HCT116 (cell line): ENCODE results near the gene CRYBG3. TPM values are rescaled to one million over a fixed set of nuclear protein-coding genes. Genes with fewer than 3 reads are reported as not detected.

Experiments used
- ATAC-seq: fragments of 200-7000 bp; cut with Tn5 transposase; 2 replicates; pipeline ENCODE4 v1.9.1; 2020; ENCODE audit warnings: mild to moderate bottlenecking, moderate library complexity
- BruUV-seq: library from RNA; stranded (reverse); fragments of 400-500 nt; replicated peaks from 2 replicates; lab custom pipeline; 2021; lab: Mats Ljungman, UMichigan
- CTCF ChIA-PET: fragments of 300-600 bp; sonication (Branson Sonifier 250); formaldehyde crosslinking; loops from one replicate; lab custom pipeline; 2021; ENCODE audit warnings: antibody characterized with exemption; lab: Charles Lee
- POLR2A ChIA-PET: fragments of 300-600, 350-600 bp; sonication (Branson Sonifier 250); formaldehyde crosslinking; loops from one replicate; lab custom pipeline; 2021; ENCODE audit warnings: antibody characterized with exemption; lab: Charles Lee
- RAD21 ChIA-PET, 2 experiments: fragments of 300-600 bp; sonication (Branson Sonifier 250); formaldehyde crosslinking; loops; one replicate each; lab custom pipeline; 2023; ENCODE audit warnings: low total read pairs in 2 of 2; ENCODE audit not compliant: uncharacterized antibody in 2 of 2, unreplicated experiment in 2 of 2, low non-redundant PET in 1 of 2; lab: Charles Lee
- DNase-seq: peaks from one replicate; pipeline ENCODE4 v3.0.0-alpha.2; 2010; ENCODE audit warnings: low read depth, low spot score
- H2AFZ ChIP-seq: fragments of 200-600 bp; shearing (Covaris generic), sonication (generic); 2 replicates; pipeline ENCODE4 v1.6.1; 2017; ENCODE audit warnings: low read depth, mixed run types, mixed read lengths, antibody characterized with exemption, low read length; ENCODE audit not compliant: poor library complexity, severe bottlenecking
- H3K27ac ChIP-seq: 2 replicates; pipeline ENCODE4 v1.5.1; 2012; ENCODE audit warnings: low read depth, low read length
- H3K27me3 ChIP-seq: fragments of 200-600 bp; sonication (generic); 2 replicates; pipeline ENCODE4 v1.6.1; 2016; ENCODE audit warnings: mixed run types, low read length, mixed read lengths; ENCODE audit not compliant: insufficient read depth
- H3K36me3 ChIP-seq, 2 experiments: fragments of 200-500 bp in 1 of 2; fragments of 200-600 bp in 1 of 2; sonication (Bioruptor generic) in 1 of 2; sonication (generic) in 1 of 2; 2 replicates each; pipeline versions ENCODE4 v1.5.1 to v1.6.1; 2014 to 2016; ENCODE audit warnings: low read length in 2 of 2, inconsistent platforms in 1 of 2, mixed read lengths in 1 of 2, mixed run types in 1 of 2; ENCODE audit not compliant: insufficient read depth in 2 of 2, control insufficient read depth in 1 of 2
- H3K4me1 ChIP-seq, 2 experiments: fragments of 200-600 bp in 1 of 2; sonication (generic) in 1 of 2; 2 replicates each; pipeline versions ENCODE4 v1.5.1 to v1.6.1; 2012 to 2017; ENCODE audit warnings: low read length in 2 of 2, inconsistent platforms in 1 of 2, mild to moderate bottlenecking in 1 of 2, mixed read lengths in 1 of 2, mixed run types in 1 of 2, moderate library complexity in 1 of 2; ENCODE audit not compliant: insufficient read depth in 2 of 2, control insufficient read depth in 1 of 2
- H3K4me2 ChIP-seq: fragments of 200-600 bp; sonication (generic); 2 replicates; pipeline ENCODE4 v1.6.1; 2017; ENCODE audit warnings: mixed run types, low read length, mixed read lengths
- H3K4me3 ChIP-seq, 2 experiments: fragments of 200-600 bp in 1 of 2; sonication (generic) in 1 of 2; replicated peaks in 1 of 2; 2 replicates each; pipeline ENCODE4 v1.5.1; 2011 to 2016; ENCODE audit warnings: low read length in 2 of 2, control low read depth in 1 of 2, low read depth in 1 of 2, mild to moderate bottlenecking in 1 of 2, mixed read lengths in 1 of 2, mixed run types in 1 of 2
- H3K79me2 ChIP-seq: fragments of 200-600 bp; sonication (generic); 2 replicates; pipeline ENCODE4 v1.6.1; 2017; ENCODE audit warnings: mild to moderate bottlenecking, mixed run types, low read length, moderate library complexity, mixed read lengths; ENCODE audit not compliant: insufficient read depth
- H3K9ac ChIP-seq: fragments of 200-600 bp; sonication (generic); 2 replicates; pipeline ENCODE4 v1.6.1; 2016; ENCODE audit warnings: low read length, mixed read lengths
- H3K9me2 ChIP-seq: fragments of 200-600 bp; sonication (generic), shearing (Covaris generic); 2 replicates; pipeline ENCODE4 v1.6.1; 2017; ENCODE audit warnings: mixed run types, mild to moderate bottlenecking, moderate library complexity; ENCODE audit not compliant: insufficient read depth
- H3K9me3 ChIP-seq, 2 experiments: fragments of 200-500 bp in 1 of 2; fragments of 200-600 bp in 1 of 2; sonication (Bioruptor generic) in 1 of 2; sonication (generic) in 1 of 2; 2 replicates each; pipeline ENCODE4 v1.6.1; 2014 to 2017; ENCODE audit warnings: low read length in 2 of 2, mixed read lengths in 2 of 2, inconsistent platforms in 1 of 2, low read depth in 1 of 2, mild to moderate bottlenecking in 1 of 2, mixed run types in 1 of 2, moderate library complexity in 1 of 2; ENCODE audit not compliant: control insufficient read depth in 1 of 2, insufficient read depth in 1 of 2
- H4K20me1 ChIP-seq: fragments of 200-600 bp; sonication (generic), shearing (Covaris generic); 2 replicates; pipeline ENCODE4 v1.6.1; 2017; ENCODE audit warnings: mixed run types, mild to moderate bottlenecking, moderate library complexity; ENCODE audit not compliant: insufficient read depth
- ATF3 ChIP-seq: IDR thresholded peaks from 2 replicates; pipeline ENCODE4 v1.6.1; 2012
- EGR1 ChIP-seq: IDR thresholded peaks from 2 replicates; pipeline ENCODE4 v1.6.1; 2012; ENCODE audit warnings: low read depth
- JUND ChIP-seq: IDR thresholded peaks from 2 replicates; pipeline ENCODE4 v1.6.1; 2012
- POLR2A ChIP-seq: IDR thresholded peaks from 2 replicates; pipeline ENCODE4 v1.7.0; 2011; ENCODE audit warnings: borderline replicate concordance; ENCODE audit not compliant: insufficient read depth, insufficient read length; ENCODE audit errors: extremely low read depth
- POLR2AphosphoS5 ChIP-seq: IDR thresholded peaks from 2 replicates; pipeline ENCODE4 v1.6.1; 2011; ENCODE audit warnings: mild to moderate bottlenecking, low read depth, low read length, moderate library complexity
- SRF ChIP-seq: IDR thresholded peaks from 2 replicates; pipeline ENCODE4 v1.6.1; 2012; ENCODE audit warnings: low read depth
- TCF7L2 ChIP-seq: IDR thresholded peaks from 2 replicates; pipeline ENCODE4 v1.7.0; 2011; ENCODE audit warnings: borderline replicate concordance, inconsistent platforms; ENCODE audit not compliant: insufficient read depth, insufficient read length; ENCODE audit errors: extremely low read depth
- YY1 ChIP-seq: IDR thresholded peaks from 2 replicates; pipeline ENCODE4 v1.6.1; 2011; ENCODE audit warnings: low read length, low read depth, moderate library complexity, mild to moderate bottlenecking; ENCODE audit not compliant: insufficient replicate concordance; ENCODE audit errors: extremely low read depth
- ZFX ChIP-seq: fragments of 450-650 bp; IDR thresholded peaks from 2 replicates; pipeline ENCODE4 v1.6.1; 2017
- ZNF274 ChIP-seq: fragments of 200-500 bp; sonication (Bioruptor generic); IDR thresholded peaks from 2 replicates; pipeline ENCODE4 v1.6.1; 2014; ENCODE audit warnings: mild to moderate bottlenecking, low read depth, low read length, inconsistent platforms
- intact Hi-C: fragments of 100-400 bp; cut with micrococcal nuclease; formaldehyde crosslinking; loops from 2 replicates; pipeline ENCODE4 v1.10.0; 2022
- total RNA-seq: library from RNA; stranded (reverse); gene quantifications from one replicate; pipeline ENCODE4 v1.2.1, GENCODE V29; 2021; ENCODE audit not compliant: unreplicated experiment
- TF ChIP-seq, protein P1 (sequence below), 3 experiments: fragments of 200-600 bp in 1 of 3; sonication (generic) in 1 of 3; IDR thresholded peaks in 2 of 3; conservative IDR thresholded peaks in 1 of 3; 2 replicates each; pipeline ENCODE4 v1.5.1; 2012 to 2017; ENCODE audit warnings: low read depth in 2 of 3, low read length in 2 of 3, antibody characterized with exemption in 1 of 3, borderline replicate concordance in 1 of 3, control low read depth in 1 of 3, mild to moderate bottlenecking in 1 of 3, mixed read lengths in 1 of 3, mixed run types in 1 of 3, moderate library complexity in 1 of 3; ENCODE audit not compliant: insufficient read depth in 1 of 3
- TF ChIP-seq, protein P2 (sequence below): IDR thresholded peaks from 2 replicates; pipeline ENCODE4 v1.6.1; 2011; ENCODE audit warnings: mild to moderate bottlenecking, low read length, moderate library complexity; ENCODE audit not compliant: insufficient replicate concordance; ENCODE audit errors: extremely low read depth

CRYBG3 gene
- total RNA-seq, 1 experiment from 2014 or later, result 7.5 TPM

GRCh38 chr3:97981886-97982285, 160.1 kb downstream of the CRYBG3 start:
- H3K79me2 ChIP-seq, result no peaks in the 10 kb centered on the region
- H4K20me1 ChIP-seq, result no peaks in the 10 kb centered on the region
- H3K4me1 ChIP-seq, result no peaks in the 10 kb centered on the region
- BruUV-seq, result no TSS peak
- no peak for ATAC-seq
- no peak for DNase-seq
- no peaks in the 10 kb centered on the region for H3K27me3 ChIP-seq
- H3K9me2 ChIP-seq, result no peaks in the 10 kb centered on the region
- CTCF ChIA-PET, result no interaction called here
- H3K27ac ChIP-seq, result no peak overlapping the region
- no peaks in the 10 kb centered on the region for H3K36me3 ChIP-seq
- no peak for TF ChIP-seq JUND
- TF ChIP-seq POLR2A, result no peak
- no peak for TF ChIP-seq ZFX
- TF ChIP-seq, all 23 proteins: peak for 0
- RAD21 ChIA-PET, result no interaction called here
- Histone ChIP-seq H3K4me3 (no peak overlapping the region), H2AFZ (no peak overlapping the region), H3K9me3 (no peaks in the 10 kb centered on the region), H3K9ac (no peak overlapping the region), H3K4me2 (no peak overlapping the region)
- POLR2A ChIA-PET, result no interaction called here
- intact Hi-C loops, result no loop called here

DNA sequence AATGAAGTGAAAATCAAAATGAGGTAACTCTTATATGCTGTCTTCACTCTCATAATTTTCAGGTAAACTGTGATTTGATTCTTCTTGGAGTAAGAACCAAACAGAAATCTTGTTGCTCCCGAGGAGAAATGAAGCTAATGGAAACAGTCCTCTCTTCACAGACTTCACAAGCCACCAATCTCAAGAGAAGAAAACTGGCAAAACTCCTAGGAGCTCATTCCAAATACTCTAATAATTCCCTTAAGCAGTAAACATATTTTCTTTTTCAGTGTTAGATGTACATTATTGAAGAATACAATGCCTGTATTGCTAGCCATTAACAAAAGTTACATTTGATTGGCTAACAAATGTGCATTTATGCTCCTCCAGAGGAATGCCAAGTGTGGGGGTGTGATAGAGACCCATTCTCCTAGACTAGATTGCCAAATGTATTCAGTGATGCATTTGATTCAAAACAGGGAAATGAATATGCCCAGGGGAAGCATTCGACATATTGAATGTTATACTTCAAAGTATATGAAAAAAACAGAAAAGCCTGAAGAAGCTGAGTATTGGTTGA, 162.2 kb downstream of the CRYBG3 start:
- H3K9me3 ChIP-seq, result no peaks in the 10 kb centered on the region
- H3K4me2 ChIP-seq, result no peak overlapping the region
- H3K36me3 ChIP-seq, result no peaks in the 10 kb centered on the region
- H4K20me1 ChIP-seq, result no peaks in the 10 kb centered on the region
- H3K27me3 ChIP-seq, result no peaks in the 10 kb centered on the region
- no peak overlapping the region for H2AFZ ChIP-seq
- DNase-seq (no peak), ATAC-seq (no peak)
- H3K9me2 ChIP-seq, result no peaks in the 10 kb centered on the region
- H3K27ac ChIP-seq, result no peak overlapping the region
- intact Hi-C loops, result no loop called here
- ChIA-PET POLR2A (interaction anchor here (1.1 kb wide), 1 partner anchor 13 kb away, joined by 3 read pairs; no protein-coding TSS in a partner anchor), RAD21 (no interaction called here), CTCF (no interaction called here)
- H3K4me1 ChIP-seq, result no peaks in the 10 kb centered on the region
- H3K79me2 ChIP-seq, result no peaks in the 10 kb centered on the region
- no TSS peak for BruUV-seq
- no peak overlapping the region for H3K4me3 ChIP-seq
- no peak overlapping the region for H3K9ac ChIP-seq
- TF ChIP-seq ZNF274 (no peak), TCF7L2 (no peak), ATF3 (no peak), YY1 (no peak), JUND (no peak), SRF (no peak), POLR2AphosphoS5 (no peak), POLR2A (no peak), EGR1 (no peak)
- TF ChIP-seq, protein P1, sequence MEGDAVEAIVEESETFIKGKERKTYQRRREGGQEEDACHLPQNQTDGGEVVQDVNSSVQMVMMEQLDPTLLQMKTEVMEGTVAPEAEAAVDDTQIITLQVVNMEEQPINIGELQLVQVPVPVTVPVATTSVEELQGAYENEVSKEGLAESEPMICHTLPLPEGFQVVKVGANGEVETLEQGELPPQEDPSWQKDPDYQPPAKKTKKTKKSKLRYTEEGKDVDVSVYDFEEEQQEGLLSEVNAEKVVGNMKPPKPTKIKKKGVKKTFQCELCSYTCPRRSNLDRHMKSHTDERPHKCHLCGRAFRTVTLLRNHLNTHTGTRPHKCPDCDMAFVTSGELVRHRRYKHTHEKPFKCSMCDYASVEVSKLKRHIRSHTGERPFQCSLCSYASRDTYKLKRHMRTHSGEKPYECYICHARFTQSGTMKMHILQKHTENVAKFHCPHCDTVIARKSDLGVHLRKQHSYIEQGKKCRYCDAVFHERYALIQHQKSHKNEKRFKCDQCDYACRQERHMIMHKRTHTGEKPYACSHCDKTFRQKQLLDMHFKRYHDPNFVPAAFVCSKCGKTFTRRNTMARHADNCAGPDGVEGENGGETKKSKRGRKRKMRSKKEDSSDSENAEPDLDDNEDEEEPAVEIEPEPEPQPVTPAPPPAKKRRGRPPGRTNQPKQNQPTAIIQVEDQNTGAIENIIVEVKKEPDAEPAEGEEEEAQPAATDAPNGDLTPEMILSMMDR (IDR thresholded peaks at IDR 0.05 in 2 of 3, conservative IDR thresholded peaks at IDR 0.05 in 1 of 3; ENCODE audit: borderline replicate concordance in 1 of 3, insufficient read depth in 1 of 3, low read depth in 2 of 3, low read length in 2 of 3), result no peak
- TF ChIP-seq, protein P2, sequence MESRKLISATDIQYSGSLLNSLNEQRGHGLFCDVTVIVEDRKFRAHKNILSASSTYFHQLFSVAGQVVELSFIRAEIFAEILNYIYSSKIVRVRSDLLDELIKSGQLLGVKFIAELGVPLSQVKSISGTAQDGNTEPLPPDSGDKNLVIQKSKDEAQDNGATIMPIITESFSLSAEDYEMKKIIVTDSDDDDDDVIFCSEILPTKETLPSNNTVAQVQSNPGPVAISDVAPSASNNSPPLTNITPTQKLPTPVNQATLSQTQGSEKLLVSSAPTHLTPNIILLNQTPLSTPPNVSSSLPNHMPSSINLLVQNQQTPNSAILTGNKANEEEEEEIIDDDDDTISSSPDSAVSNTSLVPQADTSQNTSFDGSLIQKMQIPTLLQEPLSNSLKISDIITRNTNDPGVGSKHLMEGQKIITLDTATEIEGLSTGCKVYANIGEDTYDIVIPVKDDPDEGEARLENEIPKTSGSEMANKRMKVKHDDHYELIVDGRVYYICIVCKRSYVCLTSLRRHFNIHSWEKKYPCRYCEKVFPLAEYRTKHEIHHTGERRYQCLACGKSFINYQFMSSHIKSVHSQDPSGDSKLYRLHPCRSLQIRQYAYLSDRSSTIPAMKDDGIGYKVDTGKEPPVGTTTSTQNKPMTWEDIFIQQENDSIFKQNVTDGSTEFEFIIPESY, result no peak
